T-helper 17 cell (primary cell): Measurements from ENCODE around the gene TEX26. TPM values are rescaled to one million over a fixed set of nuclear protein-coding genes. Genes with fewer than 3 reads are reported as not detected.

Experiments used
- ATAC-seq: fragments of 150-1000 bp; cut with Tn5 transposase; 2 replicates; pipeline ENCODE4 v1.10.0; 2021; ENCODE audit warnings: mild to moderate bottlenecking, moderate library complexity
- DNase-seq, 3 donors: peaks; one replicate each; pipeline versions ENCODE4 v3.0.0 to v3.0.0-alpha.2; 2020 to 2021
- H3K9me3 ChIP-seq: one replicate; pipeline ENCODE4 v1.7.0; 2013; ENCODE audit warnings: low read length, mild to moderate bottlenecking; ENCODE audit not compliant: control insufficient read depth, poor library complexity, severe bottlenecking
- H3K27ac Mint-ChIP-seq: one replicate; pipeline ENCODE4 v1.8.0; 2022; ENCODE audit warnings: mild to moderate bottlenecking, moderate library complexity, mixed read lengths
- H3K27me3 Mint-ChIP-seq: one replicate; pipeline ENCODE4 v1.8.0; 2022; ENCODE audit warnings: mixed read lengths
- H3K36me3 Mint-ChIP-seq: one replicate; pipeline ENCODE4 v1.8.0; 2022; ENCODE audit warnings: low read depth, mixed read lengths
- H3K4me1 Mint-ChIP-seq: one replicate; pipeline ENCODE4 v1.8.0; 2022; ENCODE audit warnings: mild to moderate bottlenecking, mixed read lengths
- H3K4me3 Mint-ChIP-seq: one replicate; pipeline ENCODE4 v1.8.0; 2022; ENCODE audit warnings: mild to moderate bottlenecking, moderate library complexity, mixed read lengths
- total RNA-seq, 4 donors: library from RNA in 2 of 4; stranded (reverse) in 2 of 4; gene quantifications; one replicate each; pipeline ENCODE4 v1.2.3 and lab custom pipeline; 2022 to 2026

TEX26 gene
- total RNA-seq (not detected), total RNA-seq (lab: John Stamatoyannopoulos, UW) (0 reads per million in 2 donors)

DNA sequence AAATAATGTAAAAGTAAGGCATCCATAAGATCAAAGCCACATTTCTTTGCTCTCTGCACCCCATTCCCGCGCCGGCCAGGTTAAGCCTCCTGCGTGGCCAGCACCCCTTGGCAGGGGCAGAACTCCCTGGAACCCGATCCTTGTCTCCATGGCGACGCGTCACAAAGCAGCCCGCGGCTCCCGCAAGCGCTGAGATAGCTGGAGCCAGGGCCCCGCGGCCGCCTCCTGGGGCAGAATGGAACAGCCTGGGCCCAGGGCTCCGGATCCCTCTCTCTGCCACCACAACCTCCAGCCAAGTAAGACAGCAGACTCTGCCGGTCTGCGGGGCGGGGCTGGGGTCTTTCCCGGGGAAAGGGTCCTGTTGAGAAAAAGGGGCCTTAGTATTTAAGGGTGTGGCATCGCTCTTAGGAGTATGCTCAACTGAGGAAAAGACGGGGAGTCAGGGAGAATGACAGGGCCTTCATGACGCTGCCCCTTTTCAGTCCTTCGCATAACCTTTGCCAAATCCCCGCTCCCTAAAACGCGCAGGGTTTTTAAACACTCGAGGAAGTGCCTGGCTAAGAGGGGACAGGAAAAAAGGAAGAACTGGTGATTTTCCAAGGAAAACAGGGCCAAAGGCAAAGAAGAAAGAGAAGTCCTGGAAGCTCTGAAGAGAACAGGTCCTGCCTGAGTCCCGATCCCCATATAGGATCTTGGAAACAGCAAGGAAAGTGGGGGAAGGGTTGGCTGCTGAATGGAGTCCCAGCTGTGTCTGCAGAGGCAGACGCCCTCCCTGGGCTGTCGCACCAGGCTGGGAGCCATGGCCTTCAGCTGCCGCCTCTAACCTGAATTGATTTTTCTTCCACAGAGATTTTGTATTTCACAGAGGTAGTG lies at the start of gene TEX26:
TEX26 (plus strand) TSS at position 176 of the 873 bp plus-strand sequence; CDS start at position 236, 60 bp downstream.
- Mint-ChIP-seq H3K27me3 (peaks cover 60% of the 10 kb centered on the region), H3K4me3 (no peak within 1 kb of the TSS), H3K4me1 (no peaks in the 10 kb centered on the region), H3K27ac (no peak within 1 kb of the TSS), H3K36me3 (peaks cover 2% of the 10 kb centered on the region)
- DNase-seq (no peak), ATAC-seq (no peak)
- no peaks in the 10 kb centered on the region for H3K9me3 ChIP-seq

DNA sequence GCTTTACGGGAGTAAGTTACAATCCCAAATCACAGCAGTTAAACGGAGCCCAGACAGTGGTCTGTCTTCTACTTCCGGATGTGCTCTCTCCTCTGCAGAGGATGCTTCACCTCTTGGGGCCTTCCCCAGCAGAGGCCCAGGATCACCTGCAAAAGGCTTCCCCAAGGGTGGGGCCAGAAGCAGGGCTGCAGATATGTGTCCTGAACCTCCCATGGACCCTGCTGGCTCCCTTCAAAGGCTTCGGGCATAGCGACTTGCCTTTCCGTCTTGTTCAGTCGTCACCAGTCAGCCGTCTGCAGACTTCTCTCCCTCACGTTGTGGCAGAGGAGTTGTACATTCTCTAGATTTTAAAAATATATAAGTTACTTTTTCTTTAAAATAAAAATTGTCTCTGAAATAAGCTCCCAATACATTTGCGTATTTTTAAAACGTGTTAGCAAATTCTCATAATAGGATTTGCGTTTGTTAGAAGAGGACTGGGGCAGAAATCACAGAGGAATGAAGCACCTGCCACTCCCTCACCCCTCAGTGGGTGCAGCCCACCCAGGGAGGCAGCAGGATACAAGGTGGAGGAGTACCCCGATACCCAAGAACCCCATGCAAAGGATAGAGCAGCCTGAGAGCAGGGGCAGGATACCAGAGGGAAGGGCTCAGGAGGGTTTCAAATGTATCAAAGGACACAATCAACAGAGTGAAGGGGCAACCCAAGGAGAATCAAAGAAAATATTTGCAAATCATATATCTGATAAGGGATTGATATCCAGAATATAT lies 49.3 kb upstream of the TEX26 start:
- H3K9me3 ChIP-seq = no peaks in the 10 kb centered on the region
- Mint-ChIP-seq H3K27ac (no peak overlapping the region), H3K4me3 (no peak overlapping the region), H3K4me1 (peaks cover 2% of the 10 kb centered on the region), H3K36me3 (peaks cover 10% of the 10 kb centered on the region), H3K27me3 (peaks cover 34% of the 10 kb centered on the region)
- ATAC-seq (no peak), DNase-seq (no peak)

DNA sequence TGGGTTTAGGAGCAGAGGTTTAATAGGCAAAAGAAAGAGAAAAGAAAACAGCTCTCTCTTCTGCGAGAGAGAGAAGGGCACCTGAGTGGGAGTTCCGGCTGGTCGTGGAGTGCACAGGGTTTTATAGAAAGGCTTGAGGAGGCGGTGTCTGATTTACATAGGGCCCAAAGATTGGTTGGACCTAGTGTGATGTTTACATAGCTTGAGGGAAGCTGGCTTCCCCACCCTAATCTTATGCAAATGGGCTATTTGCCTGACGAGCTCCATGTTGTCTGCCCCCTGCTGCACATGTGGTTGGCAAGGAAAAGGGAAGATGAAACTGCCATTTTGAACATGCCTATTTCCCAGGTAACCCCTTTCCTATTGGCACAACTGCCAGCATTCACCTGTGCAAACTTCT lies 47.9 kb upstream of the TEX26 start:
- H3K4me3 Mint-ChIP-seq = no peak overlapping the region
- peaks cover 2% of the 10 kb centered on the region for H3K4me1 Mint-ChIP-seq
- H3K27me3 Mint-ChIP-seq = peaks cover 30% of the 10 kb centered on the region
- H3K27ac Mint-ChIP-seq = no peak overlapping the region
- no peaks in the 10 kb centered on the region for H3K9me3 ChIP-seq
- ATAC-seq = no peak
- DNase-seq = no peak
- peaks cover 10% of the 10 kb centered on the region for H3K36me3 Mint-ChIP-seq

DNA sequence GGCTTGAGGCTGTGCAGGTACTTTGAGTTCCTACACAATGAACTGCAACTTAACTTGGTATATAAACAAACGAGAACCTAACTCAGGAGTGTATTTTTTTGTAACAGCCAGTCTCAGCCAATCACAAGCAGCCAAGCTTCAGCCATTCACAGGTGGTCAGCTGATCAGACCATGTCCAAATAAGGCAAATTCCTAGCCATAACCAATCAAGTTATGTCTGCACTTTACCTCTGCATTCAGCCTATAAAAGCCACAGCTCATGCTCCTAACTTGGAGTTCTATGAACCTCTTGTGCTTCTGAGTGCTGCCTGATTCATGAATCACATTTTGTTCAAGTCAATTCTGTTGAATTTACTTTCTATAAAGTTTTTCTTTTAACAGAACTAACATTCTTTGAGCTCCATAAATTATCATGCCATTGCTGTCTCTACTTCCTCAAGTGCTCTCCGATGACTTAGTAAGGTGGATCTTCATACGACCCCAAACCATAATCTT lies 43.2 kb upstream of the TEX26 start:
- Mint-ChIP-seq H3K27ac (no peak overlapping the region), H3K4me3 (no peak overlapping the region), H3K4me1 (no peaks in the 10 kb centered on the region), H3K27me3 (peaks cover 27% of the 10 kb centered on the region), H3K36me3 (peaks cover 2% of the 10 kb centered on the region)
- H3K9me3 ChIP-seq = no peaks in the 10 kb centered on the region
- ATAC-seq (no peak), DNase-seq (no peak)

DNA sequence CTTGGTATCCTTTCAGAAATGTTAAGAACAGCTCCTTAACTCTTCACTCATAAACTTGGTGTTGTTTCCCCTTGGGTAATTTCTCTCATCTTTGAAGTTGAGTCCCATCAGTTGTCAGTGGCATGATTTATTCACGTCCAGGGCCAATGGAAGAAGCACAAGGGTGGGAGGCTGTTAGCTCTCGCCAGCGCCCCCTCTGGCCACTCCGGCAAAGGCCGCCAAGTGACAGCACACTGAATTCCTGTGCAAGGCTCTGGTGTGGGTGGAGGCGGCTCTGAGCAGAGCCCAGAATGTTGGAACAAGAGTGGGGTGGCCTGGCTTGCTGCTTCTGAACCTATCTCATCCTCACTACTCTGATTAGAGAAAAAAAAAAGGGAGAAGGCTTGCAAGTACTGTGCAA lies 39.5 kb upstream of the TEX26 start:
- H3K4me3 Mint-ChIP-seq = no peak overlapping the region
- H3K4me1 Mint-ChIP-seq = no peaks in the 10 kb centered on the region
- H3K36me3 Mint-ChIP-seq = no peaks in the 10 kb centered on the region
- DNase-seq = no peak
- H3K27ac Mint-ChIP-seq = no peak overlapping the region
- H3K27me3 Mint-ChIP-seq = peaks cover 26% of the 10 kb centered on the region
- ATAC-seq = no peak
- no peaks in the 10 kb centered on the region for H3K9me3 ChIP-seq

DNA sequence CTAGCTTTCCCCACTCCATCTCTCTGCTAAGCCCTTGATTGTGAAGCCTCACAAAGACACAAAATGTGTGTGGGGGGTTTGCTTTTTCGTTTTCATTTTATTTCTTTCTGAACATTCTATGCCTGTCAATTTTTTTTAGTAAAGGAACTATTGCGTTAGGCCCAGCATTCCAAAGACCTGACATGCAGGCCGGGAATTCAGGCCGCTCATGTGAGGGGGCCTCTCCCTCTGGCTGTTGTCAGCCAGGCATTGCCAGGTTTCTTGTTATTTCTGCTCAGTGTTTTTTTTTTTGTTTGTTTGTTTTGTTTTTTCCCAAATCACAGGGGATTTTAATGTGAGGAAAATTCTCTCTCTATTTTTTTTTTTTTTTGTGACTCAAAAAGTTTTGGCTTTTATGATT lies 36.7 kb upstream of the TEX26 start:
- peaks cover 43% of the 10 kb centered on the region for H3K27me3 Mint-ChIP-seq
- H3K9me3 ChIP-seq = no peaks in the 10 kb centered on the region
- H3K4me1 Mint-ChIP-seq = peaks cover 13% of the 10 kb centered on the region
- no peak for DNase-seq
- no peak overlapping the region for H3K27ac Mint-ChIP-seq
- H3K36me3 Mint-ChIP-seq = peaks cover 3% of the 10 kb centered on the region
- no peak for ATAC-seq
- no peak overlapping the region for H3K4me3 Mint-ChIP-seq

DNA sequence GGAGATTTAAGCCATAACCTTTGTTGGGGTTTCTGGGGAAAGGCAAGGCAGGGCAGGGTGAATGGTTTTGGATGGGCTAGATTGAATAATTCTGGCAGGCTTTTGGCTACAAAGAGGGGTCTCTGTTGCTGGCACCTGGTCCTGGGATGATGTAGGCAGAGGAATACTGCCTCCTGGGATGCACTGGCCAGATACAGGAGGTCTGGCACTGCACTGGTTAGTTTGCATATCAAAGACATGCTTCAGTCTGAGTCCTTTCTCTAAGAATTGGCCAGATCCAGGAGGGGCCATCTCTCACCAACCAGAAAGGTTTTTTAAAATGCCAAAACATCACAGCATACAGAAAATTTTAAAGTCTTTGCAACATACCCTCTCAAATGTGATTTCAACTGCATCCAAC lies 34.4 kb upstream of the TEX26 start:
- no peak overlapping the region for H3K4me3 Mint-ChIP-seq
- no peaks in the 10 kb centered on the region for H3K9me3 ChIP-seq
- H3K36me3 Mint-ChIP-seq = peaks cover 3% of the 10 kb centered on the region
- peaks cover 47% of the 10 kb centered on the region for H3K27me3 Mint-ChIP-seq
- DNase-seq (no peak), ATAC-seq (no peak)
- H3K27ac Mint-ChIP-seq = no peak overlapping the region
- peaks cover 14% of the 10 kb centered on the region for H3K4me1 Mint-ChIP-seq

DNA sequence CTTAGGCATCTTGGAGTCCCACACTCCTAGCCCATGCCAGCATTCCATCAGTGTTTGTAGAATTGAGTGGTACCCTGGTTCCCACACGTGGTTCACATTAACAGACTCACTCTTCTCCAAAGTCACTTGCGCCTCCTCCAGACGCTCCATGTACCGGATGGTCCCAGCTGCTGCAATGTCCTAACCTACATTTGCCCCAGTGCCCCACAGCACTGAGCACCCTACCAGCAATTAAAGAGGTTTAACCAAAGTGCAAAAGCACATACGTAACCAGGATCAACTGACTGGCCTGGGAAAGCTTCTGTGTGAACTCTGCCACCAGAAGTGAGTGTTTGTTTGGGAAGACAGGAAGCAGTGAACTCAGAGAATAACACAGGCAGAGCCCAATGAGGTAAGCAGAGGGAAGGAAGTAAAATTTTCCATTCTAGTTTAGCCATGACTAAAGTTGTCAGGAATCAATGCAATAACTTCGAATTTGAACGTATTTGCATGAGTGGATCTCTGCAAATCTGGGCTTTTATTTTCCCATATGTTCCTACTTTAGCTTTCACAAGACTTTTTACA lies 33.7 kb upstream of the TEX26 start:
- DNase-seq = no peak
- Mint-ChIP-seq H3K4me1 (peaks cover 14% of the 10 kb centered on the region), H3K36me3 (peaks cover 3% of the 10 kb centered on the region), H3K4me3 (no peak overlapping the region), H3K27ac (no peak overlapping the region), H3K27me3 (peaks cover 46% of the 10 kb centered on the region)
- H3K9me3 ChIP-seq = no peaks in the 10 kb centered on the region
- no peak for ATAC-seq

DNA sequence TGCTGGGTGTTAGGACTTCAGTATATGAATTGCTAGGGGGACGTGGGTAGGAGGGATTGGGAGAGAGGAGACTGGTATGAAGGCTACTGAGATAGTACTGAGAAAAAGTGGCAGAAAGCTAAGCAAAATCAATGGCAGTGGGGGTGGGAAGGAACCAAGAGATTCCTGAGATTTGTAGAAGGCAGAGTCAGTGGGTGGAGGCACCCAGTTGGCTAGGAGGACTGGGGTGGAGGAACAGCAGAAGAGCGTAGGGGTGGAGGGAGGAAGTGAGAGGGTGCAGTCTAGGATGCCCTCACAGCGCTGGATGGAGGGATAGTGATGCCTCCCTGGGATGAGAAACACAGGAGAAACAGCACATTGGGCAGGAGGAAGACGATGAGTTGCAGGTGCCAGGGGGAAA lies 32.0 kb upstream of the TEX26 start:
- no peak for ATAC-seq
- H3K36me3 Mint-ChIP-seq = peaks cover 7% of the 10 kb centered on the region
- peaks cover 17% of the 10 kb centered on the region for H3K4me1 Mint-ChIP-seq
- no peaks in the 10 kb centered on the region for H3K9me3 ChIP-seq
- no peak for DNase-seq
- H3K4me3 Mint-ChIP-seq = no peak overlapping the region
- H3K27ac Mint-ChIP-seq = no peak overlapping the region
- peaks cover 60% of the 10 kb centered on the region for H3K27me3 Mint-ChIP-seq

DNA sequence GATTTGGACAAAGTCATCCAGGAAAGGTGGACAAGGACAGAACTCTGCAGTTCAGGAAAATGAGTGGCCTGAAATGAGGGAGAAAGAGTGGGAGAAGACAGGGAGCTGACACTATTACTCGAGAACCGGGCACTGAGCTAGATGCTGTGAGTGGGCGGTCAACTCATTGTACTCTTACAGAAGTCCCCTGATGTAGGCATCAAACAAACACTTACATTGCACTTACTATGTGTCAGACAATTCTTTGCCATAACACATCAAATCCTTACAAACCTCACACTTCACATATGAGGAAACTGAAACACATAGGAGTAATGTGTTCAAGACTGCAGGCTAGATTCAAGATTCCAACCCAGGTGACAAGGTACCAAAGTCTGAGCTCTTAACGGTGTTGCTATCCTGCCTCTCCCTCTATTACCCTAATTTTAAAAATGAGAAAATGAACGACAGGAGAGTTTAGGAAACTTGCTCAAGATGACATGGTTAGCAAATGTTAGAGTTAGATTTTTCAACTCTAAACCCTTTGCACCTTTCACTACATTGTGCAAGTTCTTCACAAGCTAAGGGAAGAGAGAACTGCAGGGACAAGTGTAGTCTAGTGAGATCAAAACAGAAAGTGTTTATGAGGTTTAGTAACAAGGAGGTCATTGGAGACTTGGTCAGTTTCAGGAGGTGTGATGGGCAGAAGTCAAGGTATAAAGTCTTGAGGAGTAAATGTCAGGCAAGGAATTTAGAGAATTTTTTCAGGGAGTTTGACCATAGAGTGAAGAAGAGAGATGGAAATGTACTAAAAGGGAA lies 31.3 kb upstream of the TEX26 start:
- H3K4me1 Mint-ChIP-seq = peaks cover 19% of the 10 kb centered on the region
- no peak for DNase-seq
- H3K9me3 ChIP-seq = no peaks in the 10 kb centered on the region
- peaks cover 9% of the 10 kb centered on the region for H3K36me3 Mint-ChIP-seq
- H3K4me3 Mint-ChIP-seq = no peak overlapping the region
- peaks cover 65% of the 10 kb centered on the region for H3K27me3 Mint-ChIP-seq
- H3K27ac Mint-ChIP-seq = no peak overlapping the region
- ATAC-seq = no peak

DNA sequence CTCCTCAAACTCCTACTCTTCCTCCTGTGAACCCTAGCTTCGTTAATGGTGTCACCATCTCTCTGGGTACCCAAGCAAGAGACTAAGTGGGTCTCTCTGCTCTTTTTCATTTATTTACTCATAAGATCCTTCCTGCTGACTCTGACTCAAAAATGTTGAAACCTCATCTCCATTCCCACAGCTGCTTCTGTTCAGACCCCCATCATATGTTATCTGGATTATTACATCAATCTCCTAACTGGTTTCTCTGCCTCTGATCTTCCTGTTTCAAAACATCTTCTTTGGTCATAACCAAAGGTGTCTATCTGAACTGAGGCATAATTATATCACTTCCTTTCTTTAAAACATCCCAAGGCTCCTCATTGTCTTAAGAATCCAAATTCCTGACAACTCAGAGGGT lies 28.4 kb upstream of the TEX26 start:
- H3K27me3 Mint-ChIP-seq = peaks cover 64% of the 10 kb centered on the region
- ATAC-seq (no peak), DNase-seq (no peak)
- H3K4me1 Mint-ChIP-seq = peaks cover 25% of the 10 kb centered on the region
- H3K27ac Mint-ChIP-seq = no peak overlapping the region
- H3K36me3 Mint-ChIP-seq = peaks cover 9% of the 10 kb centered on the region
- no peaks in the 10 kb centered on the region for H3K9me3 ChIP-seq
- H3K4me3 Mint-ChIP-seq = no peak overlapping the region

DNA sequence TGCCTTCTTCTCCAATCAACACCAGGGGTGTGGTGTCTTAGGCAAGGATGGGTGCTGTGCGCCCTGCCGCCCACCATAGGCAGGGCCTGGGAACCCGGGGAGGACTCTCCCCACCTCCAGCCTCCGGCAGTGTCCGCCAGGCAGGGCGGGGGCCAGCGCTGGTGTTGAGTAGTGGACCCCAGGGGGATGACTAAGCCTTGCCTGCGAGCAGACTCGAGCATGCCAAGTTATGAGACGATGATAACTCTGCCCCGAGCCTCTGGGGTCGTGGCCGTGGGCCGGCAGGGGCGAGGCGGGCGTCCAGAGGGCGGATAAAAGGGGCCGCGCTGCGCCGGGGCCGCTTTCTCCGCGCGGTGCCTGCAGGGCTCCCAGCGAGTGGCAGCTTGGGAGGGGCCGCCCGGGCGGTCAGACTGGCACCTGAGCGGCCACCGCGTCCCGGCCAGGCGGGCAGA lies 26.5 kb upstream of the TEX26 start, which contains the start of gene MEDAG:
MEDAG (plus strand) TSS at position 340 of the 452 bp plus-strand sequence. CDS start 245 bp downstream, outside the sequence.
- DNase-seq (no peak), ATAC-seq (no peak)
- H3K4me3 Mint-ChIP-seq = peak within 1 kb of the TSS; percentile 78
- H3K27ac Mint-ChIP-seq = no peak within 1 kb of the TSS
- peaks cover 17% of the 10 kb centered on the region for H3K4me1 Mint-ChIP-seq
- peaks cover 6% of the 10 kb centered on the region for H3K36me3 Mint-ChIP-seq
- H3K9me3 ChIP-seq = no peaks in the 10 kb centered on the region
- peaks cover 53% of the 10 kb centered on the region for H3K27me3 Mint-ChIP-seq
